ENCODE results near the gene LRSAM1.
A peak's percentile ranks its signal among the peaks of the same experiment; 100 is the strongest.

Gene LRSAM1

DNA sequence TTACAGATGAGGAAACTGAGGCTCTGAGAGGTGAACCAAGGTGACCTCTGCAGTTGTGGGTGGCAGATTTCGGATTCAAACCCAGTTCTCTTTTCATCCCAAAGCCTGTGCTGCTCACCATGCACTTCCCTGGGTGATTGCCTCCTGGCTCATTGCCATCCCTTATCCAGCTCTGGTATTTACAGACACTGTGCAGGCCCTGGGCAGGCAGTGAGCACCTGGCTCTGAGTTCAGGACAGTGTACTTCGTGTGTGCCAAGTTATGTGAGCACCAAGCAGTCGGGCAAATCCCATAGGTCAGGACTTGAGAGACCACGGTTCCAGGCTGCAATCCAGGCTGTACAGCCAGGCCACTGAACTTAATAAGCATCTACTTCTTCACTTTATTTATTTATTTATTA, 1.4 kb downstream of the LRSAM1 start:
- Histone ChIP-seq H2AFZ (ENCODE audit: low read length) (no peak overlapping the region), H3K36me3 (replicated peaks; ENCODE audit: insufficient read depth, low read length) (peaks cover 12% of the 10 kb centered on the region; the same call in 1 of the 2 replicates), H3F3A (ENCODE audit: insufficient read depth, low read length) (peaks cover 34% of the 10 kb centered on the region), H3K9me2 (replicated peaks; ENCODE audit: insufficient read depth, low read length) (no peaks in the 10 kb centered on the region), H3K4me1 (ENCODE audit: low read length) (peaks cover 12% of the 10 kb centered on the region), H3K27ac (ENCODE audit: low read length) (no peak overlapping the region), H3K9ac (ENCODE audit: low read length) (no peak overlapping the region), H3K79me2 (ENCODE audit: low read length) (peaks cover 45% of the 10 kb centered on the region), H3K9me3 (replicated peaks; ENCODE audit: insufficient read depth, low read length) (no peaks in the 10 kb centered on the region), H3K27me3 (replicated peaks; ENCODE audit: insufficient read depth, low read length) (no peaks in the 10 kb centered on the region), H3K4me2 (ENCODE audit: low read depth, low read length) (peak overlapping the region; percentile 90; the same call in 1 of the 2 replicates), H4K20me1 (ENCODE audit: insufficient read depth, low read length) (peaks cover 28% of the 10 kb centered on the region), H3K4me3 (ENCODE audit: low read length) (no peak overlapping the region)
- TF ChIP-seq EZH2phosphoT487 (IDR thresholded peaks at IDR 0.05; ENCODE audit: low read length) (no peak), EZH2 (optimal IDR thresholded peaks at IDR 0.05; ENCODE audit: low read depth, low read length) (no peak)
- no peak for DNase-seq

DNA sequence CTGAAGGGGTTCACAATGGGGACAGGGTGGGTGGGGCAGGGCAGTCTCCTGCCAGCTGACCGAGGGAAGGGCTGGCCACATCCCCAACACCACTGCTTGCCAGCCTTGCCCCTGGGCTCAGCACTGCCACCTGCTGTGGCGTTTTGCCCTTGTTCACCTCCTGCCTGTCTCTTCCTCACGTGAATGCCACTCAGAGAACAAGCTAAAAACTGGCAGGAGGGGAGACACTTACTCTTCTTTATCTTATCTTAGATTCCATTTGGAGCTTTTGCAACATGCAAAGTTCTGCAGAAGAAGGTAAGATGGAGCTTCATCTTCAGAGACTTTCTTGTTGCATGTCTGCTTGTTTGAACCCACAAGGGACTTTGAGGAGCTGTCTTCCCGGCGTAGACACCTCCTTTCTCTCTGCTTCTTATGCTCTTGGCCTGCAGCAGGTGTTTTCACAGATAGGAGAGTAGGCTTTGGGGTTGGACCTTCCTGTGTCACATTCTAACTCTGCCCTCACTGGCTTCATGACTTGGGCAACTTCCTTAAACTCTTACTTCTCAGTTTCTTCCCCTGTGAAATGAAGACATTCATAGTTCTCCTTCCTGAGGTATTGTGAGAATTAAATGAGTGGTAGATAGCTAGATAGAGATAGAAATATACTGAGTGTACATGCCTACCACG, 4.1 kb downstream of the LRSAM1 start:
- Histone ChIP-seq H3K79me2 (ENCODE audit: low read length) (peaks cover 17% of the 10 kb centered on the region), H4K20me1 (ENCODE audit: insufficient read depth, low read length) (peaks cover under 1% of the 10 kb centered on the region; the same call in 1 of the 2 replicates), H3F3A (ENCODE audit: insufficient read depth, low read length) (peaks cover 7% of the 10 kb centered on the region), H3K4me2 (ENCODE audit: low read depth, low read length) (no peak overlapping the region), H3K9me3 (replicated peaks; ENCODE audit: insufficient read depth, low read length) (no peaks in the 10 kb centered on the region), H2AFZ (ENCODE audit: low read length) (no peak overlapping the region), H3K27me3 (replicated peaks; ENCODE audit: insufficient read depth, low read length) (no peaks in the 10 kb centered on the region), H3K4me1 (ENCODE audit: low read length) (peaks cover 4% of the 10 kb centered on the region; the same call in 1 of the 2 replicates), H3K27ac (ENCODE audit: low read length) (no peak overlapping the region), H3K9me2 (replicated peaks; ENCODE audit: insufficient read depth, low read length) (no peaks in the 10 kb centered on the region), H3K4me3 (ENCODE audit: low read length) (no peak overlapping the region), H3K9ac (ENCODE audit: low read length) (no peak overlapping the region), H3K36me3 (replicated peaks; ENCODE audit: insufficient read depth, low read length) (0 out of 2 replicates have a peak, but pooled peaks cover under 1% of the 10 kb centered on the region)
- no peak for DNase-seq
- TF ChIP-seq, protein P1, sequence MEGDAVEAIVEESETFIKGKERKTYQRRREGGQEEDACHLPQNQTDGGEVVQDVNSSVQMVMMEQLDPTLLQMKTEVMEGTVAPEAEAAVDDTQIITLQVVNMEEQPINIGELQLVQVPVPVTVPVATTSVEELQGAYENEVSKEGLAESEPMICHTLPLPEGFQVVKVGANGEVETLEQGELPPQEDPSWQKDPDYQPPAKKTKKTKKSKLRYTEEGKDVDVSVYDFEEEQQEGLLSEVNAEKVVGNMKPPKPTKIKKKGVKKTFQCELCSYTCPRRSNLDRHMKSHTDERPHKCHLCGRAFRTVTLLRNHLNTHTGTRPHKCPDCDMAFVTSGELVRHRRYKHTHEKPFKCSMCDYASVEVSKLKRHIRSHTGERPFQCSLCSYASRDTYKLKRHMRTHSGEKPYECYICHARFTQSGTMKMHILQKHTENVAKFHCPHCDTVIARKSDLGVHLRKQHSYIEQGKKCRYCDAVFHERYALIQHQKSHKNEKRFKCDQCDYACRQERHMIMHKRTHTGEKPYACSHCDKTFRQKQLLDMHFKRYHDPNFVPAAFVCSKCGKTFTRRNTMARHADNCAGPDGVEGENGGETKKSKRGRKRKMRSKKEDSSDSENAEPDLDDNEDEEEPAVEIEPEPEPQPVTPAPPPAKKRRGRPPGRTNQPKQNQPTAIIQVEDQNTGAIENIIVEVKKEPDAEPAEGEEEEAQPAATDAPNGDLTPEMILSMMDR (IDR thresholded peaks at IDR 0.05; ENCODE audit: low read length), result peak; percentile 45
- no peak for TF ChIP-seq EZH2phosphoT487 (IDR thresholded peaks at IDR 0.05; ENCODE audit: low read length)

- Histone ChIP-seq H3K4me1 (ENCODE audit: low read length) (peaks cover 3% of the 10 kb centered on the region; the same call in 1 of the 2 replicates), H3K27me3 (replicated peaks; ENCODE audit: insufficient read depth, low read length) (no peaks in the 10 kb centered on the region), H3K79me2 (ENCODE audit: low read length) (peaks cover 2% of the 10 kb centered on the region; the same call in 1 of the 2 replicates), H3F3A (ENCODE audit: insufficient read depth, low read length) (no peaks in the 10 kb centered on the region), H3K9me3 (replicated peaks; ENCODE audit: insufficient read depth, low read length) (no peaks in the 10 kb centered on the region), H3K36me3 (replicated peaks; ENCODE audit: insufficient read depth, low read length) (no peaks in the 10 kb centered on the region), H3K27ac (ENCODE audit: low read length) (no peak overlapping the region), H3K9ac (ENCODE audit: low read length) (no peak overlapping the region), H2AFZ (ENCODE audit: low read length) (no peak overlapping the region), H3K9me2 (replicated peaks; ENCODE audit: insufficient read depth, low read length) (no peaks in the 10 kb centered on the region), H3K4me2 (ENCODE audit: low read depth, low read length) (no peak overlapping the region), H4K20me1 (ENCODE audit: insufficient read depth, low read length) (no peaks in the 10 kb centered on the region), H3K4me3 (ENCODE audit: low read length) (no peak overlapping the region)
- TF ChIP-seq EZH2 (optimal IDR thresholded peaks at IDR 0.05; ENCODE audit: low read depth, low read length) (no peak), EZH2phosphoT487 (IDR thresholded peaks at IDR 0.05; ENCODE audit: low read length) (no peak)
- TF ChIP-seq, protein P1 (IDR thresholded peaks at IDR 0.05; ENCODE audit: low read length), result no peak
- DNase-seq, result no peak
Measured at GRCh38 chr9:127457191-127457878, 6.0 kb downstream of the LRSAM1 start.

Measured in MM.1S (cell line).